Esophagus (tissue), 2 donors: ENCODE data around the gene SLC12A5. TPM values are rescaled to one million over a fixed set of nuclear protein-coding genes. Genes with fewer than 3 reads are reported as not detected.

Experiments
- H3K27ac ChIP-seq, 2 donors: one replicate each; pipeline ENCODE4 v1.5.1; 2013; ENCODE audit warnings: low read depth in 2 of 2, mild to moderate bottlenecking in 2 of 2, inconsistent platforms in 1 of 2, low read length in 1 of 2, moderate library complexity in 1 of 2
- H3K27me3 ChIP-seq, 2 donors: one replicate each; pipeline ENCODE4 v1.6.1; 2013; ENCODE audit warnings: low read length in 2 of 2, control low read depth in 1 of 2, mild to moderate bottlenecking in 1 of 2; ENCODE audit not compliant: insufficient read depth in 2 of 2, control insufficient read depth in 1 of 2
- H3K36me3 ChIP-seq, 2 donors: one replicate each; pipeline ENCODE4 v1.6.1; 2013; ENCODE audit warnings: low read length in 1 of 2; ENCODE audit not compliant: control insufficient read depth in 2 of 2, insufficient read depth in 2 of 2
- H3K4me1 ChIP-seq, 2 donors: one replicate each; pipeline ENCODE4 v1.6.1; 2013; ENCODE audit warnings: low read length in 1 of 2; ENCODE audit not compliant: control insufficient read depth in 2 of 2, insufficient read depth in 2 of 2
- H3K4me3 ChIP-seq, 2 donors: one replicate each; pipeline ENCODE4 v1.5.1; 2013; ENCODE audit warnings: low read length in 2 of 2, mild to moderate bottlenecking in 2 of 2, low read depth in 1 of 2, moderate library complexity in 1 of 2
- H3K9me3 ChIP-seq, 2 donors: one replicate each; pipeline ENCODE4 v1.6.1; 2013; ENCODE audit warnings: mild to moderate bottlenecking in 2 of 2, low read depth in 1 of 2, low read length in 1 of 2, moderate library complexity in 1 of 2; ENCODE audit not compliant: control insufficient read depth in 2 of 2, insufficient read depth in 1 of 2
- WGBS, 2 donors: extraction: QIAGEN DNeasy Blood & Tissue Kit; methylation state at CpG; one replicate each; pipeline ENCODE4 v1.1.7; 2013; 5-methylcytosine and 5-hydroxymethylcytosine counted together
- polyA plus RNA-seq, 2 donors: library from polyadenylated mRNA; stranded (reverse); fragments of 200-250 nt; gene quantifications; one replicate each; pipeline ENCODE4 v1.2.3, GENCODE V29; 2013
- donor health status: healthy with polysubstance abuse.
- donor health status: Bipolar disorder and iron deficiency.

The SLC12A5 gene
- polyA plus RNA-seq, 2 donors = 0.25 to 0.77 TPM

GRCh38 chr20:46107061-46107460 is 78.0 kb downstream of the SLC12A5 start:
- H3K27me3 ChIP-seq = peaks cover 2 to 3% of the 10 kb centered on the region in 2 donors
- H3K4me1 ChIP-seq = no peaks in the 10 kb centered on the region
- 63 to 68% methylated on average over 6 of the region's 6 CpGs for WGBS, 2 donors

DNA sequence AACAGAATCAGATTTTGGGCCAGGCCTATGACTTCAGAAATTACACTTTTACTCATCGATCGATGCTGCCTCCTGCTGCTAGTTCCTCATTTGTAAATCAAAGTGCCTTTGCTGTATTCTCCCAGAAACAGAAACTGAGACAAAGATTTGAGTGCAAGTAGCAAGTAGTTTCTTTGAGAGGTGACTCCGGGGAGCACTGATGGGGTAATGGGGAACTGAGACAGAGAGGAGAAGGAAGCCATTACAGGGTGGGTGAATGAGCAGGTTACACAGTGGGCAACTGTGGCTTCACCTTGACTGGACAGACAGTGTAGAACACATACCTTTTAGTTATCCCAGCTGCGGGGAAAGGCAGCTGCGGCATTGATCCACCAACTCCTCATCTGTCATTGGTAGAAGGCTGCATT is 79.4 kb downstream of the SLC12A5 start:
- WGBS, 2 donors = 73% methylated on average over 5 of the region's 5 CpGs
- H3K4me1 ChIP-seq = no peaks in the 10 kb centered on the region
- H3K27ac ChIP-seq = no peak overlapping the region
- H3K36me3 ChIP-seq = no peaks in the 10 kb centered on the region
- H3K27me3 ChIP-seq = peaks cover 0 to 2% of the 10 kb centered on the region in 2 donors
- peaks cover 0 to 3% of the 10 kb centered on the region in 2 donors for H3K9me3 ChIP-seq
- H3K4me3 ChIP-seq = no peak overlapping the region

More at GRCh38 chr20:46107061-46107460, 78.0 kb downstream of the SLC12A5 start:
- peaks cover 0 to 3% of the 10 kb centered on the region in 2 donors for H3K9me3 ChIP-seq
- no peak overlapping the region for H3K27ac ChIP-seq
- H3K36me3 ChIP-seq = no peaks in the 10 kb centered on the region
- H3K4me3 ChIP-seq = no peak overlapping the region

DNA sequence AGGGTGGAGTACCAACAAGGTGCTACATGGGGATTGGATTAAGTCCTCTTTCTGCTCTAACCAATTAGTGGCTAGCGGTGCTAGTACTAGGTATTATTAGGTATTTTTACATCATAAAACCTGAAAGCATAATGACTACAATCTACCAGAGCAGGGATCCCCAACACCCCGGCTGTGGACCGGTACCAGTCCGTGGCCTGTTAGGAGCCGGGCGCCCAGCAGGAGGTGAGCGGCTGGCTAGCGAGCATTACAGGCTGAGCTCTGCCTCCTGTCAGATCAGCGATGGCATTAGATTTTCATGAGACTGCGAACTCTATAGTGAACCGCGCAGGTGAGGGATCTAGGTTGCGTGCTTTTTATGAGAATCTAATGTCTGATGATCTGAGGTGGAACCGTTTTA is 80.0 kb downstream of the SLC12A5 start:
- Histone ChIP-seq H3K27me3 (peaks cover 0 to 2% of the 10 kb centered on the region in 2 donors), H3K4me1 (no peaks in the 10 kb centered on the region), H3K27ac (no peak overlapping the region), H3K36me3 (no peaks in the 10 kb centered on the region), H3K9me3 (peaks cover 0 to 3% of the 10 kb centered on the region in 2 donors), H3K4me3 (no peak overlapping the region)
- WGBS, 2 donors = 86 to 88% methylated on average over 14 of the region's 14 CpGs

Other genes starting within 250 kb of the SLC12A5 start
- gene WFDC3, start 237.3 kb upstream of the SLC12A5 start, polyA plus RNA-seq = 1 to 10 TPM in 1 of 2 donors, under 1 TPM in 1; 0.51 to 2.4 TPM
- gene DNTTIP1, start 237.3 kb upstream of the SLC12A5 start, polyA plus RNA-seq = 10 to 100 TPM; 24.6 to 29.4 TPM
- gene UBE2C, start 216.6 kb upstream of the SLC12A5 start, polyA plus RNA-seq = 10 to 100 TPM; 53.1 to 83.4 TPM
- 1 to 10 TPM in 1 of 2 donors, under 1 TPM in 1; 0.28 to 1.0 TPM for gene TNNC2, start 201.9 kb upstream of the SLC12A5 start, polyA plus RNA-seq
- gene SNX21, start 195.4 kb upstream of the SLC12A5 start, polyA plus RNA-seq = 10 to 100 TPM in 1 of 2 donors, 1 to 10 TPM in 1; 9.3 to 25.8 TPM
- 10 to 100 TPM; 24.8 to 26.6 TPM for gene ACOT8, start 171.8 kb upstream of the SLC12A5 start, polyA plus RNA-seq
- gene ZSWIM3, start 171.6 kb upstream of the SLC12A5 start, polyA plus RNA-seq = 1 to 10 TPM; 1.1 to 1.5 TPM
- gene ZSWIM1, start 148.0 kb upstream of the SLC12A5 start, polyA plus RNA-seq = 1 to 10 TPM; 2.4 to 3.9 TPM
- gene SPATA25, start 141.6 kb upstream of the SLC12A5 start, polyA plus RNA-seq = under 1 TPM; 0.76 to 0.96 TPM
- 1 to 10 TPM; 1.4 to 2.5 TPM for gene NEURL2, start 138.0 kb upstream of the SLC12A5 start, polyA plus RNA-seq
- 10 to 100 TPM; 43.6 to 55.0 TPM for gene CTSA, start 137.9 kb upstream of the SLC12A5 start, polyA plus RNA-seq
- gene PLTP, start 117.1 kb upstream of the SLC12A5 start, polyA plus RNA-seq = 10 to 100 TPM; 27.0 to 27.2 TPM
- 10 to 100 TPM; 18.0 to 20.9 TPM for gene PCIF1, start 94.5 kb upstream of the SLC12A5 start, polyA plus RNA-seq
- gene ZNF335, start 57.0 kb upstream of the SLC12A5 start, polyA plus RNA-seq = 10 to 100 TPM; 10.7 to 18.0 TPM
- under 1 TPM; 0.12 to 0.32 TPM for gene MMP9, start 20.3 kb upstream of the SLC12A5 start, polyA plus RNA-seq
- 10 to 100 TPM in 1 of 2 donors, 1 to 10 TPM in 1; 8.6 to 10.7 TPM for gene NCOA5, start 60.7 kb downstream of the SLC12A5 start, polyA plus RNA-seq
- gene CD40, start 89.1 kb downstream of the SLC12A5 start, polyA plus RNA-seq = 10 to 100 TPM in 1 of 2 donors, 1 to 10 TPM in 1; 5.4 to 10.8 TPM